Amniotic stem cell (primary cell): Measurements from ENCODE around the gene RPRD2.
"Not testable (repeated sequence)": the region's sequence is repeated elsewhere in the genome, so short reads cannot be mapped to it uniquely, and the experiment has no call there.

Experiments used
- DNase-seq: peaks from one replicate; lab custom pipeline; 2025; lab: John Stamatoyannopoulos, UW

Gene RPRD2

DNA sequence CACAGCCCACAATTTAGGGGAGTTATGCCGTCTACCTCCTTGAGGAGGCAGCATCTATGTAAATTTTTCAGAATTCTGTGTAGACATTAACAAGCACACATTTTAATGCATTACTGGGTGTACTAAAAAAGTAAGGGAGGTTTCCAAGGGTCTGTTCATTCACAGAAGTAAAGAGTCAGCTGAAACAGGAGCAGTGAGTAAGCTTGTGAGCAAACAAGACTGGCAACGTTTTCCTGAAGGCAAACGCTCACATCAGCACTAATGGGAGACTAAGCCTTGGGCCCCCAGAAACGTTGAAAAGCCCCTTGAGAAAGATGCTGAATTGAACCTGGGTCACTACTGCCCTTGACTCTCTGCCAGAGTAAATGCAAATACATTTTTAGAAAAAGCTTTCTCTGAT, 25.7 kb downstream of the RPRD2 start:
- DNase-seq = no peak

- no peak for DNase-seq
These were observed 28.7 kb downstream of the RPRD2 start for GRCh38 chr1:150392627-150393026.

DNA sequence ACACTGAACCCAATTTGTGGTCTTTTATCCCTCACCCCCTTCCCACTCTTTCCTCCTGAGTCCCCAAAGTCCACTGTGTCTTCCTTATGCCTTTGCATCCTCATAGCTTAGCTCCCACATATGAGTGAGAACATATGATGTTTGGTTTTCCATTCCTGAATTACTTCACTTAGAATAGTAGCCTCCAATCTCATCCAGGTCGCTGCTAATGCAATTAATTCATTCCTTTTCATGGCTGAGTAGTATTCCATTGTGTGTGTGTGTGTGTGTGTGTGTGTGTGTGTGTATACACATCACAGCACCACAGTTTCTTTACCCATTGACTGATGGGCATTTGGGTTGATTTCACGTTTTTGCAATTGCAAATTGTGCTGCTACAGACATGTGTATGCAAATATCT, 31.2 kb downstream of the RPRD2 start:
- DNase-seq = not testable (repeated sequence)

GRCh38 chr1:150397392-150398032, 33.6 kb downstream of the RPRD2 start:
- DNase-seq = no peak

GRCh38 chr1:150404465-150404864, 40.5 kb downstream of the RPRD2 start:
- DNase-seq = no peak

DNA sequence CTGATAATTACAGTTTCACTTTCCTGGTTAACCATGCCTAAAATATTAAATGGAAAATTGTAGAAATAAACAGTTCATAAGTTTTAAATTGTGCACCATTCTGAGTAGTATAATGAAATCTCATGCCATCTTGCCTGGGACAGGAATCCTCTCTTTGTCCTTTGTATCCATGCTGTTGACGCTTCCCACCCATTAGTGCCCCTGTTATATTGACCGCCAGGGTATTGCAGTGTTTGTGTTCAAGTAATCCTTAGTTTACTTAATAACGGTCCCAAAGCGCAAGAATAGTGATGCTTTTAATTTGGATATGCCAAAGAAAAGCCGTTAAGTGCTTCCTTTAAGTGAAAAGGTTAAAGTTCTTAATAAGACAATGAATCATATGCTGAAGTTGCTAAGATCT, 41.7 kb downstream of the RPRD2 start:
- no peak for DNase-seq

- DNase-seq = no peak
These were observed 42.5 kb downstream of the RPRD2 start for GRCh38 chr1:150406483-150406882.

GRCh38 chr1:150407330-150407729, 43.4 kb downstream of the RPRD2 start:
- no peak for DNase-seq

DNA sequence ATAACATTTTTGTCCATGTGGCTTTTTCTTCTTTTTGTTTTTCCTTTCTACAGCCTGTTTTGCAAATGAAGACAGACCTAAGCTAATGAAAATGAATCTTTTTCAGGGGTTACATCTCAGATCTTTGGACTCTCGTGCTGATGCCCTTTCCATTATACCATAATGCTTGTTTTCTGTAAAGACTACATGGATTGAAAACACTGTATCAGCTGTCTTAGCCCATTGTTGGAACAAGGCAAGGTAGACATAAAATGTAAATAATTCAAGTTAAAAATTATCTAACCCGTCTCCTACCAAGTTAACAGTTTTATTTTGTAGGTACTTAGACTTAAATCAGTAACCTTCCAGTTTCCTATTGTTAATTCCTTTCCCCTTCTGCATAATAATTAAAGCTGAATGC, 44.9 kb downstream of the RPRD2 start:
- DNase-seq = no peak

GRCh38 chr1:150409504-150410362, 45.8 kb downstream of the RPRD2 start:
- no peak for DNase-seq

- no peak for DNase-seq
These were observed 46.7 kb downstream of the RPRD2 start for GRCh38 chr1:150410582-150411101.

- no peak for DNase-seq
These were observed 50.6 kb downstream of the RPRD2 start for GRCh38 chr1:150414592-150414991.

DNA sequence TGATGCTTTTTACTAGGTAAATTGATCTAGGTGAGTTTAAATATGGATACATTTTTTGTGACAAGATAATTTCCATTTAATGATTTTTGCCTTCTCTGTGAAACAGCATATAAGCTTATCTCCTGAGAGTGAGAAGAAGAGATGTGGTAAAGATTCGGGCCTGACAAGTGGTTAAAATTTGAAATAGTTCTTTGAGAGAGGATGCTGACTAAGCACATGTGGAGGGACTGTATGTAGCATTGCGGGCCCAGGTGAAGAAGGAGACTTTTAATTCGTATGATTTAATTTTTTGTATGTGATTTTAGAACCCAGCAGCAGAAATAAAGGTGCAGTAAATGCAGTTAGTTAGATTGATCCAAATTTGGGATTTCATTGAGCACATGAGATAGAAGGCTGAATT, 51.9 kb downstream of the RPRD2 start:
- DNase-seq = no peak

GRCh38 chr1:150420560-150421265, 56.8 kb downstream of the RPRD2 start:
- DNase-seq = no peak

DNA sequence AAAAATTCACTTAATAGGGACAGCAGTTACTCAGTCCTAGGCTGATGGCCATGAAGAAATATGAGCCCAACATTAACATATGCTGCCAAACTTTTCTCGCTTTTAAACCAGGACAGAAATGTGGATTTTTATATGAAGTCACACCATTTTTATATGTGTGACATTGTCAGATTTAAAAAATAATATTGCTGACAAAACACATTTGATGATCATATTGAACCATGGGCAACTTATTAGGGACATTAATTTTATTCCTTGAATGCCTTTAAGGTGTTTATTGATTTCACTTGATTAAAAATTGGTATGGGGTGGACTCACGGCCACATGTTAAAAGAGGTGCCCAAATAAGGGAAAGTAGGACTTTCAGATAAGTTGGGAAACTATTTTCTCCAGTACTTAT, 58.6 kb downstream of the RPRD2 start:
- DNase-seq = no peak

DNA sequence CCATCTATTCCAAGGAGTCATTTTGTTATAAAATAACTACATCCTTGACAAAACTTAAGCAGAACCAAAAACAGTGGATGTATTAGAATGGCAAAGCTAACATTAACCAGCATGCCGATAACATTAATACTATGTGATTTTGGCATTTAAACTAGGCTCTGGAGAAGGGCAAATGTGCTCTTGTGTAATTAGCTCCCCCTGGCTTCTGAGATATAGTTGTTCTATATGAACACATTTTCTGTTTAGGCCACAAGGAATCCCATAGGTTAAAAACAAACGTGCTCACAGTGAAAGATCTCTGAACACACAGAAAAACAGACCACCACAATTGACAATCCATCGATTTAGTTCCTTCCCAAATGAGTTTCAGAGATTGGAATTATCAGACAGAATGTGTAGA, 65.9 kb downstream of the RPRD2 start:
- DNase-seq = no peak

DNA sequence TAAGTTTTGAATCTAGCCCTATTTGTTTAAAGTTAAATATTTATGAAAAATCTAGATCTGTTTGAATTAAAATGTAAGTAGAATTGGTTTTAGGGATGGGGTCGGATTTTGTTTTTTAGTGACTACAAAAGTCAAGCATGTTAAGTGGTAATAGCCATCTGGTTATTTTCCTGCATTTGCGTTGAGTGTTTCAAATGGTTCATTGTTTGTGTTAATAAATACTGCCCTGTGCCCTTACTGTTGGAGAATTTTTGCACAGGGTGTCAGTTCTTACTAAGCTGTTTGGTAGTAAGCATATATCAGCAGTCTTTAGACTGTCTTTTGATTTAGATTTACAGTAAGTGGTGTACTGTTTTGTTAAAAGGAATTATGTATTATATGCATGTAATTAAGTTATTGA, 77.2 kb downstream of the RPRD2 start:
- DNase-seq = no peak

GRCh38 chr1:150444232-150444631, 80.3 kb downstream of the RPRD2 start:
- DNase-seq = no peak

GRCh38 chr1:150456146-150456647, 92.2 kb downstream of the RPRD2 start:
- no peak for DNase-seq

DNA sequence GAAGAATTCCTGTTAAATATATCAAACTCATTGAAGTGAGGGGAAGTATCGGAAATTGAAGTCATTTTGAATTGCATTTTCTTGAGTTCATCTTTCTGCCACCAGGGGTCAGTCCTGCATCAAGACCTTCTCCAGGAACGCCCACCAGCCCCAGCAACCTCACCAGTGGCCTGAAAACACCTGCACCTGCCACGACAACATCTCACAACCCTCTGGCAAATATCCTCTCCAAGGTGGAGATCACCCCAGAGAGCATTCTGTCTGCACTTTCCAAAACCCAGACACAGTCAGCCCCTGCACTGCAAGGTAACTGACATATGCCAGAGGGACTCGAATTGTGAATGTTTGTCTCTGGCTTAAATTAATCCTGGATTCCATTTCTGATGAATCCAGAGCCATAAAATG, 100.5 kb downstream of the RPRD2 start:
- peak; percentile 8 for DNase-seq

GRCh38 chr1:150466964-150467363, 103.0 kb downstream of the RPRD2 start:
- DNase-seq = no peak

- DNase-seq = no peak
These were observed 105.3 kb downstream of the RPRD2 start for GRCh38 chr1:150469291-150469690.
